MM.1S (cell line): ENCODE measurements around the gene GTF3C5.
"Not testable (repeated sequence)": the region's sequence is repeated elsewhere in the genome, so short reads cannot be mapped to it uniquely, and the experiment has no call there.

Source experiments
- EZH2 ChIP-seq: fragments of 300-600 bp; sonication (generic); optimal IDR thresholded peaks from 2 replicates; pipeline ENCODE3; 2017; ENCODE audit warnings: low read depth, mild to moderate bottlenecking, antibody characterized with exemption, low read length, mixed read lengths
- EZH2phosphoT487 ChIP-seq: fragments of 300-600 bp; sonication (generic); IDR thresholded peaks from 2 replicates; pipeline ENCODE4 v1.6.1; 2018; ENCODE audit warnings: antibody characterized with exemption, low read length
- TF ChIP-seq, protein P1 (sequence below): fragments of 300-600 bp; sonication (generic); IDR thresholded peaks from 2 replicates; pipeline ENCODE4 v1.5.1; 2016; ENCODE audit warnings: antibody characterized with exemption, low read length, mixed read lengths

DNA sequence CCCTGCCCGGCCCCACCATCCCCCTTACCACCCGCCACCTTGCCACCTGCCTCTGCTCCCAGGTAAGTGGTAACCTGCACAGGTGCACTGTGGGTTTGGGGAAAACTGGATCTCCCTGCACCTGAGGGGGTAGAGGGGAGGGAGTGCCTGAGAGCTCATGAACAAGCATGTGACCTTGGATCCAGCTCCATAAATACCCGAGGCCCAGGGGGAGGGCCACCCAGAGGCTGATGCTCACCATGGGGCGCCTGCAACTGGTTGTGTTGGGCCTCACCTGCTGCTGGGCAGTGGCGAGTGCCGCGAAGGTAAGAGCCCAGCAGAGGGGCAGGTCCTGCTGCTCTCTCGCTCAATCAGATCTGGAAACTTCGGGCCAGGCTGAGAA is 31.0 kb downstream of the GTF3C5 start, which contains the start of gene CEL:
- TF ChIP-seq, protein P1, sequence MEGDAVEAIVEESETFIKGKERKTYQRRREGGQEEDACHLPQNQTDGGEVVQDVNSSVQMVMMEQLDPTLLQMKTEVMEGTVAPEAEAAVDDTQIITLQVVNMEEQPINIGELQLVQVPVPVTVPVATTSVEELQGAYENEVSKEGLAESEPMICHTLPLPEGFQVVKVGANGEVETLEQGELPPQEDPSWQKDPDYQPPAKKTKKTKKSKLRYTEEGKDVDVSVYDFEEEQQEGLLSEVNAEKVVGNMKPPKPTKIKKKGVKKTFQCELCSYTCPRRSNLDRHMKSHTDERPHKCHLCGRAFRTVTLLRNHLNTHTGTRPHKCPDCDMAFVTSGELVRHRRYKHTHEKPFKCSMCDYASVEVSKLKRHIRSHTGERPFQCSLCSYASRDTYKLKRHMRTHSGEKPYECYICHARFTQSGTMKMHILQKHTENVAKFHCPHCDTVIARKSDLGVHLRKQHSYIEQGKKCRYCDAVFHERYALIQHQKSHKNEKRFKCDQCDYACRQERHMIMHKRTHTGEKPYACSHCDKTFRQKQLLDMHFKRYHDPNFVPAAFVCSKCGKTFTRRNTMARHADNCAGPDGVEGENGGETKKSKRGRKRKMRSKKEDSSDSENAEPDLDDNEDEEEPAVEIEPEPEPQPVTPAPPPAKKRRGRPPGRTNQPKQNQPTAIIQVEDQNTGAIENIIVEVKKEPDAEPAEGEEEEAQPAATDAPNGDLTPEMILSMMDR = not testable (repeated sequence)
- TF ChIP-seq EZH2, EZH2phosphoT487: not testable (repeated sequence)
